H1 (cell line): ENCODE data around the gene RAB21. TPM values are rescaled to one million over a fixed set of nuclear protein-coding genes. Genes with fewer than 3 reads are reported as not detected.

Experiments used
- CTCF ChIA-PET: fragments of 300-600 bp; sonication (Branson Sonifier 250); formaldehyde crosslinking; loops from one replicate; lab custom pipeline; 2021; ENCODE audit not compliant: partially characterized antibody; lab: Charles Lee
- POLR2A ChIA-PET: fragments of 300-600 bp; sonication (Branson Sonifier 250); formaldehyde crosslinking; loops from one replicate; lab custom pipeline; 2021; ENCODE audit warnings: inconsistent platforms; ENCODE audit not compliant: partially characterized antibody; lab: Charles Lee
- DNase-seq, 2 experiments: peaks; one replicate each; pipeline versions ENCODE4 v3.0.0 to v3.0.0-alpha.2; 2010 to 2022; ENCODE audit warnings: low spot score in 2 of 2, low read depth in 1 of 2, mixed read lengths in 1 of 2
- FAIRE-seq: peaks from 2 replicates; lab custom pipeline; 2011; peaks lifted over from hg19 to GRCh38; lab: Jason Lieb, UNC
- H2AFZ ChIP-seq: 2 replicates; pipeline ENCODE4 v1.8.1; 2012; ENCODE audit warnings: low read length, inconsistent platforms
- H2AK5ac ChIP-seq: 2 replicates; pipeline ENCODE4 v1.6.1; 2013; ENCODE audit warnings: low read depth, low read length
- H2BK120ac ChIP-seq: replicated peaks from 2 replicates; pipeline ENCODE3; 2013; ENCODE audit warnings: low read depth, low read length, inconsistent platforms
- H2BK12ac ChIP-seq: 2 replicates; pipeline ENCODE4 v1.6.1; 2013; ENCODE audit warnings: low read depth, low read length
- H2BK15ac ChIP-seq: 2 replicates; pipeline ENCODE4 v1.6.1; 2013; ENCODE audit warnings: low read length
- H2BK20ac ChIP-seq: 2 replicates; pipeline ENCODE4 v1.6.1; 2013; ENCODE audit warnings: low read length
- H2BK5ac ChIP-seq: 2 replicates; pipeline ENCODE4 v1.6.1; 2013; ENCODE audit warnings: low read depth, low read length
- H3K14ac ChIP-seq: 2 replicates; pipeline ENCODE4 v1.6.1; 2013; ENCODE audit warnings: inconsistent platforms; ENCODE audit not compliant: insufficient read length
- H3K18ac ChIP-seq: 2 replicates; pipeline ENCODE4 v1.6.1; 2013; ENCODE audit warnings: low read length; ENCODE audit errors: extremely low read depth
- H3K23ac ChIP-seq: 2 replicates; pipeline ENCODE4 v1.6.1; 2013; ENCODE audit warnings: inconsistent platforms; ENCODE audit not compliant: insufficient read length
- H3K23me2 ChIP-seq: 2 replicates; pipeline ENCODE4 v1.6.1; 2013; ENCODE audit warnings: low read depth, low read length
- H3K27ac ChIP-seq: 2 replicates; pipeline ENCODE4 v1.6.1; 2011; ENCODE audit warnings: low read depth, low read length, inconsistent platforms
- H3K27me3 ChIP-seq, 4 experiments: replicated peaks in 1 of 4; 1 replicate in 1 of 4; 2 replicates in 3 of 4; pipeline versions ENCODE4 v1.6.1 to v1.8.1; 2011 to 2013; ENCODE audit warnings: low read length in 3 of 4, mild to moderate bottlenecking in 3 of 4, inconsistent platforms in 2 of 4, mixed read lengths in 2 of 4, moderate library complexity in 1 of 4; ENCODE audit not compliant: control insufficient read depth in 3 of 4, insufficient read depth in 3 of 4; ENCODE audit errors: extremely low read depth in 1 of 4
- H3K36me3 ChIP-seq, 4 experiments: 2 replicates each; pipeline versions ENCODE4 v1.6.1 to v1.8.1; 2011 to 2013; ENCODE audit warnings: mild to moderate bottlenecking in 4 of 4, low read length in 3 of 4, moderate library complexity in 2 of 4, control low read depth in 1 of 4, inconsistent platforms in 1 of 4; ENCODE audit not compliant: insufficient read depth in 4 of 4, control insufficient read depth in 2 of 4
- H3K4ac ChIP-seq: replicated peaks from 2 replicates; pipeline ENCODE3; 2013; ENCODE audit warnings: low read length, low read depth, mixed read lengths, inconsistent platforms; ENCODE audit not compliant: insufficient read length
- H3K4me1 ChIP-seq, 4 experiments: replicated peaks in 1 of 4; 1 replicate in 1 of 4; 2 replicates in 3 of 4; pipeline versions ENCODE4 v1.6.1 to v1.8.1; 2011 to 2013; ENCODE audit warnings: low read length in 3 of 4, inconsistent platforms in 2 of 4, mixed read lengths in 1 of 4; ENCODE audit not compliant: insufficient read depth in 4 of 4, control insufficient read depth in 3 of 4
- H3K4me2 ChIP-seq, 2 experiments: 2 replicates each; pipeline versions ENCODE4 v1.6.1 to v1.8.1; 2011 to 2013; ENCODE audit warnings: low read depth in 2 of 2, low read length in 2 of 2, control low read depth in 1 of 2, inconsistent platforms in 1 of 2, mild to moderate bottlenecking in 1 of 2; ENCODE audit not compliant: insufficient read depth in 1 of 2
- H3K4me3 ChIP-seq, 4 experiments: fragments of 200-600, 300-600 bp in 1 of 4; sonication (generic), shearing (Covaris generic), sonication (Bioruptor Twin) in 1 of 4; 2 replicates each; pipeline versions ENCODE4 v1.5.1 to v1.8.1; 2011 to 2016; ENCODE audit warnings: low read length in 4 of 4, low read depth in 3 of 4, control low read depth in 2 of 4, inconsistent platforms in 2 of 4, mild to moderate bottlenecking in 2 of 4, mixed read lengths in 1 of 4, moderate library complexity in 1 of 4; ENCODE audit not compliant: insufficient read depth in 2 of 4; ENCODE audit errors: extremely low read depth in 1 of 4
- H3K56ac ChIP-seq: replicated peaks from 2 replicates; pipeline ENCODE3; 2013; ENCODE audit warnings: low read depth, mild to moderate bottlenecking, mixed read lengths, low read length, inconsistent platforms; ENCODE audit not compliant: insufficient read length
- H3K79me1 ChIP-seq: 2 replicates; pipeline ENCODE4 v1.6.1; 2013; ENCODE audit warnings: low read depth, low read length, control low read depth
- H3K79me2 ChIP-seq, 2 experiments: 2 replicates each; pipeline versions ENCODE4 v1.6.1 to v1.8.1; 2012 to 2013; ENCODE audit warnings: low read length in 2 of 2, mild to moderate bottlenecking in 2 of 2, inconsistent platforms in 1 of 2; ENCODE audit not compliant: insufficient read depth in 2 of 2, control insufficient read depth in 1 of 2
- H3K9ac ChIP-seq, 4 experiments: replicated peaks in 1 of 4; 1 replicate in 1 of 4; 2 replicates in 3 of 4; pipeline versions ENCODE4 v1.6.1 to v1.8.1; 2011 to 2013; ENCODE audit warnings: low read depth in 3 of 4, low read length in 3 of 4, control low read depth in 2 of 4, mild to moderate bottlenecking in 2 of 4, moderate library complexity in 2 of 4, inconsistent platforms in 1 of 4; ENCODE audit errors: extremely low read depth in 1 of 4
- H3K9me3 ChIP-seq, 2 experiments: 2 replicates each; pipeline versions ENCODE4 v1.6.1 to v1.8.1; 2012 to 2013; ENCODE audit warnings: mild to moderate bottlenecking in 2 of 2, moderate library complexity in 2 of 2, control low read depth in 1 of 2, inconsistent platforms in 1 of 2, low read depth in 1 of 2, low read length in 1 of 2, mixed read lengths in 1 of 2; ENCODE audit not compliant: insufficient read depth in 2 of 2
- H4K20me1 ChIP-seq, 2 experiments: replicated peaks in 1 of 2; 2 replicates each; pipeline versions ENCODE3 to v1.8.1; 2011 to 2013; ENCODE audit warnings: inconsistent platforms in 2 of 2, low read length in 2 of 2, mild to moderate bottlenecking in 1 of 2; ENCODE audit not compliant: insufficient read depth in 2 of 2, control insufficient read depth in 1 of 2
- H4K5ac ChIP-seq: 2 replicates; pipeline ENCODE4 v1.6.1; 2013; ENCODE audit warnings: low read length, low read depth, mixed read lengths, inconsistent platforms; ENCODE audit not compliant: insufficient read length
- H4K8ac ChIP-seq: 2 replicates; pipeline ENCODE4 v1.8.0; 2013; ENCODE audit warnings: mild to moderate bottlenecking, moderate library complexity, low read length, inconsistent platforms; ENCODE audit not compliant: insufficient read depth; ENCODE audit errors: extremely low read depth
- H4K91ac ChIP-seq: replicated peaks from 2 replicates; pipeline ENCODE3; 2013; ENCODE audit warnings: low read length, mixed read lengths, inconsistent platforms; ENCODE audit not compliant: insufficient read length
- ATF2 ChIP-seq: IDR thresholded peaks from 2 replicates; pipeline ENCODE4 v1.6.1; 2012; ENCODE audit warnings: low read length, inconsistent platforms
- ATF3 ChIP-seq: IDR thresholded peaks from 2 replicates; pipeline ENCODE4 v1.6.1; 2011; ENCODE audit warnings: low read depth, mild to moderate bottlenecking, low read length; ENCODE audit not compliant: insufficient read depth
- CEBPB ChIP-seq: IDR thresholded peaks from 2 replicates; pipeline ENCODE4 v1.6.1; 2012; ENCODE audit warnings: low read depth, low read length
- HDAC2 ChIP-seq, 2 experiments: fragments of 300-600 bp in 1 of 2; sonication (generic) in 1 of 2; IDR thresholded peaks; 2 replicates each; pipeline ENCODE4 v1.6.1; 2011 to 2012; ENCODE audit warnings: low read depth in 2 of 2, low read length in 2 of 2, mild to moderate bottlenecking in 2 of 2, moderate library complexity in 2 of 2, borderline replicate concordance in 1 of 2, inconsistent platforms in 1 of 2
- KDM1A ChIP-seq: fragments of 200-600, 300-600 bp; sonication (generic); IDR thresholded peaks from 2 replicates; pipeline ENCODE4 v1.7.1; 2016; ENCODE audit warnings: mild to moderate bottlenecking, low read length, borderline replicate concordance
- PHF8 ChIP-seq: fragments of 200-600 bp; sonication (generic); conservative IDR thresholded peaks from 2 replicates; pipeline ENCODE4 v1.7.1; 2012; ENCODE audit warnings: low read depth, mild to moderate bottlenecking, inconsistent platforms, low read length, moderate library complexity
- POU5F1 ChIP-seq: IDR thresholded peaks from 2 replicates; pipeline ENCODE4 v1.6.1; 2011; ENCODE audit warnings: low read depth, mild to moderate bottlenecking, low read length, moderate library complexity
- RFX5 ChIP-seq: IDR thresholded peaks from 2 replicates; pipeline ENCODE4 v1.6.1; 2011; ENCODE audit warnings: low read depth, low read length, improper control_type of control experiment, borderline replicate concordance
- SIN3A ChIP-seq, 2 experiments: IDR thresholded peaks in 1 of 2; conservative IDR thresholded peaks in 1 of 2; 2 replicates each; pipeline ENCODE4 v1.6.1; 2011 to 2012; ENCODE audit warnings: low read length in 2 of 2, improper control_type of control experiment in 1 of 2, low read depth in 1 of 2, mild to moderate bottlenecking in 1 of 2
- SRF ChIP-seq: IDR thresholded peaks from 2 replicates; pipeline ENCODE4 v1.6.1; 2011; ENCODE audit warnings: mild to moderate bottlenecking, low read depth, low read length, moderate library complexity
- YY1 ChIP-seq: IDR thresholded peaks from 2 replicates; pipeline ENCODE4 v1.6.1; 2011; ENCODE audit warnings: low read depth, mild to moderate bottlenecking, low read length
- WGBS, 2 experiments: shearing (Covaris generic) in 1 of 2; methylation state at CpG; one replicate each; pipeline versions ENCODE4 v1.1.6 to v1.1.7; 2013 to 2015; ENCODE audit warnings: low lambda C conversion rate in 2 of 2, mixed read lengths in 2 of 2, inconsistent platforms in 1 of 2, low coverage in 1 of 2, missing lambda C conversion rate in 1 of 2; ENCODE audit not compliant: insufficient replicate concordance in 2 of 2, insufficient coverage in 1 of 2, insufficient read length in 1 of 2; ENCODE audit errors: extremely low coverage in 1 of 2, missing lambda C conversion rate in 1 of 2; 5-methylcytosine and 5-hydroxymethylcytosine counted together
- polyA plus RNA-seq, 7 experiments: library from polyadenylated mRNA; depleted of rRNA in 3 of 7; stranded (reverse) in 5 of 7; unstranded in 2 of 7; fragments of >200 nt in 5 of 7; fragments of 200-250 nt in 2 of 7; gene quantifications; 1 replicate in 5 of 7; 2 replicates in 1 of 7; 4 replicates in 1 of 7; pipeline versions ENCODE4 v1.2.1 to v1.2.3, GENCODE V29; 2011 to 2013; ENCODE audit warnings: missing spikeins in 2 of 7, mixed read lengths in 2 of 7
- total RNA-seq: library from RNA; stranded (reverse); fragmentation: NEBNext Ultra II Directional; extraction: Animal tissue kit (Norgen Biotek cat#: 25700); gene quantifications from 2 replicates; pipeline ENCODE4 v1.2.1, GENCODE V29; 2021

RAB21 gene
- total and polyA plus RNA-seq, 2 of the 8 experiments (the other 6 are each of a cell fraction or from before 2014, with no cell fraction given), result 1.2 to 47.2 TPM

GRCh38 chr12:71760471-71760870 lies 5.8 kb downstream of the RAB21 start:
- Histone ChIP-seq H4K20me1 (peaks cover 12 to 14% of the 10 kb centered on the region in 2 experiments), H3K36me3 (peaks cover 0 to 10% (median 2%) of the 10 kb centered on the region in 4 experiments; a peak in 3 of 8 replicates), H2BK120ac (no peak overlapping the region), H3K4me1 (peaks cover 0 to 4% (median 1%) of the 10 kb centered on the region in 4 experiments; a peak in 2 of 7 replicates), H3K4ac (no peak overlapping the region), H3K23ac (no peak overlapping the region), H2AFZ (no peak overlapping the region), H3K23me2 (no peaks in the 10 kb centered on the region; the same call in 1 of the 2 replicates), H3K56ac (no peak overlapping the region), H3K27me3 (no peaks in the 10 kb centered on the region), H2BK20ac (no peak overlapping the region), H3K9ac (no peak overlapping the region), H3K4me3 (no peak overlapping the region), H3K27ac (no peak overlapping the region), H2BK12ac (no peak overlapping the region), H3K14ac (no peak overlapping the region), H3K4me2 (no peak overlapping the region), H3K9me3 (no peaks in the 10 kb centered on the region), H4K8ac (no peak overlapping the region), H3K79me1 (peaks cover 6% of the 10 kb centered on the region; the same call in 1 of the 2 replicates), H4K91ac (no peak overlapping the region), H3K79me2 (peaks cover 23 to 98% of the 10 kb centered on the region in 2 experiments), H4K5ac (no peak overlapping the region), H2BK15ac (no peak overlapping the region), H3K18ac (no peak overlapping the region), H2AK5ac (no peak overlapping the region), H2BK5ac (no peak overlapping the region)
- CTCF ChIA-PET, result interaction anchor here (0.6 to 2.1 kb wide), 4 partner anchors 14 to 225 kb away, joined by 3 to 10 read pairs (median 4); no protein-coding TSS in a partner anchor
- POLR2A ChIA-PET, result no interaction called here
- DNase-seq (no peak), FAIRE-seq (no peak)
- 92% methylated on average over 3 of the region's 3 CpGs; no CpG with 5 or more reads in 1 of the 2 experiments for WGBS, 2 experiments
- TF ChIP-seq CEBPB (no peak), POU5F1 (no peak), KDM1A (no peak), PHF8 (no peak), RFX5 (no peak), ATF2 (no peak), YY1 (no peak), HDAC2 (IDR thresholded peaks at IDR 0.05; ENCODE audit: borderline replicate concordance in 1 of 2, low read depth in 2 of 2, low read length in 2 of 2) (no peak), SIN3A (conservative IDR thresholded peaks at IDR 0.05 in 1 of 2, IDR thresholded peaks at IDR 0.05 in 1 of 2; ENCODE audit: low read depth in 1 of 2, low read length in 2 of 2) (no peak), ATF3 (no peak), SRF (no peak)
